ENCODE measurements around the gene FAM13A.

Gene FAM13A

GRCh38 chr4:88738180-88738579, 318.8 kb downstream of the FAM13A start:
- Histone ChIP-seq H3K79me2 (ENCODE audit: low read length) (no peaks in the 10 kb centered on the region), H3K36me3 (replicated peaks; ENCODE audit: insufficient read depth, low read length) (no peaks in the 10 kb centered on the region), H3F3A (ENCODE audit: insufficient read depth, low read length) (no peaks in the 10 kb centered on the region), H3K27me3 (replicated peaks; ENCODE audit: insufficient read depth, low read length) (no peaks in the 10 kb centered on the region), H3K4me1 (ENCODE audit: low read length) (peaks cover 5% of the 10 kb centered on the region), H3K27ac (ENCODE audit: low read length) (peak overlapping the region; percentile 9; the same call in 1 of the 2 replicates), H3K9me3 (replicated peaks; ENCODE audit: insufficient read depth, low read length) (no peaks in the 10 kb centered on the region), H3K4me2 (ENCODE audit: low read depth, low read length) (peak overlapping the region; percentile 46; the same call in 1 of the 2 replicates), H2AFZ (ENCODE audit: low read length) (no peak overlapping the region), H4K20me1 (ENCODE audit: insufficient read depth, low read length) (no peaks in the 10 kb centered on the region), H3K9me2 (replicated peaks; ENCODE audit: insufficient read depth, low read length) (no peaks in the 10 kb centered on the region), H3K9ac (ENCODE audit: low read length) (no peak overlapping the region), H3K4me3 (ENCODE audit: low read length) (no peak overlapping the region)
- no peak for DNase-seq
- TF ChIP-seq, protein P1, sequence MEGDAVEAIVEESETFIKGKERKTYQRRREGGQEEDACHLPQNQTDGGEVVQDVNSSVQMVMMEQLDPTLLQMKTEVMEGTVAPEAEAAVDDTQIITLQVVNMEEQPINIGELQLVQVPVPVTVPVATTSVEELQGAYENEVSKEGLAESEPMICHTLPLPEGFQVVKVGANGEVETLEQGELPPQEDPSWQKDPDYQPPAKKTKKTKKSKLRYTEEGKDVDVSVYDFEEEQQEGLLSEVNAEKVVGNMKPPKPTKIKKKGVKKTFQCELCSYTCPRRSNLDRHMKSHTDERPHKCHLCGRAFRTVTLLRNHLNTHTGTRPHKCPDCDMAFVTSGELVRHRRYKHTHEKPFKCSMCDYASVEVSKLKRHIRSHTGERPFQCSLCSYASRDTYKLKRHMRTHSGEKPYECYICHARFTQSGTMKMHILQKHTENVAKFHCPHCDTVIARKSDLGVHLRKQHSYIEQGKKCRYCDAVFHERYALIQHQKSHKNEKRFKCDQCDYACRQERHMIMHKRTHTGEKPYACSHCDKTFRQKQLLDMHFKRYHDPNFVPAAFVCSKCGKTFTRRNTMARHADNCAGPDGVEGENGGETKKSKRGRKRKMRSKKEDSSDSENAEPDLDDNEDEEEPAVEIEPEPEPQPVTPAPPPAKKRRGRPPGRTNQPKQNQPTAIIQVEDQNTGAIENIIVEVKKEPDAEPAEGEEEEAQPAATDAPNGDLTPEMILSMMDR (IDR thresholded peaks at IDR 0.05; ENCODE audit: low read length) = no peak
- no peak for TF ChIP-seq EZH2phosphoT487 (IDR thresholded peaks at IDR 0.05; ENCODE audit: low read length)
- no peak for TF ChIP-seq EZH2 (optimal IDR thresholded peaks at IDR 0.05; ENCODE audit: low read depth, low read length)

DNA sequence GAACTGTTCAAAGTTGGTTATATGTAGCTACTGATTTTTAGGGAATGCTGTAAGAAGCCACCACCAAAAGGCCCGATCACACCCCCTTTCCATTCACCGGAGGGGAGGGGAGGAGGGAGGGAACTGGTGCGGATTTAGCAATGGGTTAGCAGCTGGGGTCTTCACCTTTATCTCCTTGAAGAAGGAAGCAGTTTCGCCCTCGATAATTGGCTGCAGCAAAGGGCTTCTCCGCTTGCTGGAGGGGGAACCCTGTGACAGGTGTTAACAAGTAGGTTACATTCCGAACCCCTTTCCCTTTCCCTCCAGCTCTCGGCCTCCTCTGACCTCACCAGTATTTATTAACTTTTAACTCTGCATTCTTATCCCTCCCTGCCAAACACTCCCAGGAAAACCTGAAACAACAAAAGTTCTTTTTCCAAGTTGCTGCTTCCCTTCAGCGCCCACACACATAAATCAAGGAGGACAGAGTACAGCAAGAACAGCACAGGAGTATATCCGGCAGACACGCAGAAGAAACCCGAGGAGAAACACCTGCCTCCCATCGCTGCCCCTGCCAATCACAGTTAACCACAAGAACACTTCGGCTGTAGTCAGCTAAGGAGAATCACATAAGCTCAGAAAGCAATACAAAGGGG, 319.6 kb downstream of the FAM13A start:
- no peaks in the 10 kb centered on the region for H3K27me3 ChIP-seq (replicated peaks; ENCODE audit: insufficient read depth, low read length)
- H3K9me2 ChIP-seq (replicated peaks; ENCODE audit: insufficient read depth, low read length) = no peaks in the 10 kb centered on the region
- peak overlapping the region; percentile 23; the same call in 1 of the 2 replicates for H3K4me3 ChIP-seq (ENCODE audit: low read length)
- H3K9me3 ChIP-seq (replicated peaks; ENCODE audit: insufficient read depth, low read length) = no peaks in the 10 kb centered on the region
- H3K27ac ChIP-seq (ENCODE audit: low read length) = peak overlapping the region; percentile 9; the same call in 1 of the 2 replicates
- TF ChIP-seq EZH2 (optimal IDR thresholded peaks at IDR 0.05; ENCODE audit: low read depth, low read length) (no peak), EZH2phosphoT487 (IDR thresholded peaks at IDR 0.05; ENCODE audit: low read length) (no peak)
- TF ChIP-seq, protein P1 (IDR thresholded peaks at IDR 0.05; ENCODE audit: low read length) = no peak
- H4K20me1 ChIP-seq (ENCODE audit: insufficient read depth, low read length) = no peaks in the 10 kb centered on the region
- no peaks in the 10 kb centered on the region for H3K79me2 ChIP-seq (ENCODE audit: low read length)
- no peaks in the 10 kb centered on the region for H3K36me3 ChIP-seq (replicated peaks; ENCODE audit: insufficient read depth, low read length)
- H3K4me2 ChIP-seq (ENCODE audit: low read depth, low read length) = peak overlapping the region; percentile 46
- H3K4me1 ChIP-seq (ENCODE audit: low read length) = peaks cover 5% of the 10 kb centered on the region
- no peak overlapping the region for H2AFZ ChIP-seq (ENCODE audit: low read length)
- H3K9ac ChIP-seq (ENCODE audit: low read length) = no peak overlapping the region
- peak; percentile 79 for DNase-seq
- H3F3A ChIP-seq (ENCODE audit: insufficient read depth, low read length) = no peaks in the 10 kb centered on the region

DNA sequence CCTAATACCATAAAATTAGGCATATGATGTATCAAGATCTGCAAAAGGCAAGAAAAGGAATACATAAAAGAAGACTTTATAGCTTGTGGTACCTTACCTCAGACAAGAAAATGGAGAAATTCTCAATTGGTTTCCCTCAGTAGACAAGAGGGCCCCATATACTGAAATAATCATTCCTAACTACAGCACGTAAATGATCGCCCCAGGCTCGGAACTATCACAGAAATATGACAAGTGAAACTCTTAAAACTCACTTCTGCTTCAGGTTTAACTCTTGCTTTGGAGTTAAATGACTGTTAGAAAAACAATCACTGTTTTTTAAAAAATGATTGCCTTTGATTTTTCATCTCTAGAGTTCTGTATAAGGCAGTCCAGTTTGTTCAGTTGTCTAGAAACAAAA, 320.7 kb downstream of the FAM13A start:
- H3K9me3 ChIP-seq (replicated peaks; ENCODE audit: insufficient read depth, low read length) = no peaks in the 10 kb centered on the region
- no peak for DNase-seq

More for the DNA sequence above, 320.7 kb downstream of the FAM13A start:
- Histone ChIP-seq H3K9me2 (replicated peaks; ENCODE audit: insufficient read depth, low read length) (no peaks in the 10 kb centered on the region), H3K9ac (ENCODE audit: low read length) (no peak overlapping the region), H3K36me3 (replicated peaks; ENCODE audit: insufficient read depth, low read length) (no peaks in the 10 kb centered on the region), H4K20me1 (ENCODE audit: insufficient read depth, low read length) (no peaks in the 10 kb centered on the region), H3K27ac (ENCODE audit: low read length) (no peak overlapping the region), H2AFZ (ENCODE audit: low read length) (no peak overlapping the region), H3K79me2 (ENCODE audit: low read length) (no peaks in the 10 kb centered on the region), H3K4me2 (ENCODE audit: low read depth, low read length) (no peak overlapping the region), H3K4me3 (ENCODE audit: low read length) (no peak overlapping the region), H3K4me1 (ENCODE audit: low read length) (peaks cover 5% of the 10 kb centered on the region), H3F3A (ENCODE audit: insufficient read depth, low read length) (no peaks in the 10 kb centered on the region), H3K27me3 (replicated peaks; ENCODE audit: insufficient read depth, low read length) (no peaks in the 10 kb centered on the region)
- TF ChIP-seq, protein P1 (IDR thresholded peaks at IDR 0.05; ENCODE audit: low read length) = no peak
- TF ChIP-seq EZH2 (optimal IDR thresholded peaks at IDR 0.05; ENCODE audit: low read depth, low read length) (no peak), EZH2phosphoT487 (IDR thresholded peaks at IDR 0.05; ENCODE audit: low read length) (no peak)

Measured in MM.1S (cell line).